Prostate gland (tissue), 2 donors: Measurements from ENCODE around the gene PRICKLE3. TPM values are rescaled to one million over a fixed set of nuclear protein-coding genes. Genes with fewer than 3 reads are reported as not detected.
"Not testable (repeated sequence)": the region's sequence is repeated elsewhere in the genome, so short reads cannot be mapped to it uniquely, and the experiment has no call there.

Experiments
- DNase-seq: peaks from one replicate; pipeline ENCODE4 v3.0.0-alpha.2; 2019; ENCODE audit warnings: low spot score
- H3K27ac ChIP-seq, 2 donors: fragments of 200-600 bp; sonication (generic); 2 replicates each; pipeline ENCODE4 v1.5.1; 2017 to 2019
- H3K27me3 ChIP-seq: fragments of 200-600 bp; sonication (generic); replicated peaks from 2 replicates; pipeline ENCODE4 v1.5.1; 2019; ENCODE audit not compliant: insufficient read depth
- H3K36me3 ChIP-seq, 2 donors: fragments of 200-600 bp; sonication (generic); 1 replicate in 1 of 2; 2 replicates in 1 of 2; pipeline versions ENCODE4 v1.5.1 to v1.8.1; 2017 to 2019
- H3K4me1 ChIP-seq: fragments of 200-600 bp; sonication (generic); replicated peaks from 2 replicates; pipeline ENCODE4 v1.5.1; 2019
- H3K4me3 ChIP-seq, 2 donors: fragments of 200-600 bp; sonication (generic); 2 replicates each; pipeline ENCODE4 v1.5.1; 2017 to 2019
- H3K9me3 ChIP-seq: fragments of 200-600 bp; sonication (generic); 2 replicates; pipeline ENCODE4 v1.5.1; 2017
- CTCF ChIP-seq, 4 experiments: fragments of 200-600 bp in 2 of 4; fragments of 450-650 bp in 2 of 4; sonication (generic) in 2 of 4; IDR thresholded peaks; 1 replicate in 3 of 4; 2 replicates in 1 of 4; pipeline ENCODE4 v1.5.1; 2016 to 2019; ENCODE audit warnings: antibody characterized with exemption in 4 of 4, mild to moderate bottlenecking in 2 of 4, moderate library complexity in 2 of 4
- POLR2A ChIP-seq: fragments of 450-650 bp; IDR thresholded peaks from one replicate; pipeline ENCODE4 v1.6.1; 2016; ENCODE audit warnings: antibody characterized with exemption, mild to moderate bottlenecking
- POLR2AphosphoS5 ChIP-seq: sonication (generic); formaldehyde crosslinking; IDR thresholded peaks from one replicate; pipeline ENCODE4 v1.6.1; 2017; ENCODE audit warnings: antibody characterized with exemption
- WGBS: methylation state at CpG from one replicate; pipeline ENCODE4 v1.1.5; 2018; 5-methylcytosine and 5-hydroxymethylcytosine counted together
- intact Hi-C: fragments of 100-400 bp; cut with DNase I; formaldehyde crosslinking; loops from one replicate; pipeline ENCODE4 v1.14.2; 2022
- total RNA-seq, 2 donors: library from RNA; depleted of rRNA; stranded (reverse); fragments of >200 nt; gene quantifications; one replicate each; pipeline ENCODE4 v1.1.0, GENCODE V29; 2016

PRICKLE3 gene
- total RNA-seq, 2 donors from 2014 or later = 17.4 to 20.5 TPM

GRCh38 chrX:49157194-49157593 lies 29.0 kb downstream of the PRICKLE3 start:
- Histone ChIP-seq H3K4me3 (no peak overlapping the region), H3K36me3 (no peaks in the 10 kb centered on the region), H3K4me1 (no peaks in the 10 kb centered on the region), H3K9me3 (no peaks in the 10 kb centered on the region), H3K27ac (no peak overlapping the region), H3K27me3 (no peaks in the 10 kb centered on the region)
- no peak for DNase-seq
- TF ChIP-seq POLR2AphosphoS5 = no peak
- TF ChIP-seq POLR2A = no peak
- TF ChIP-seq CTCF (IDR thresholded peaks at IDR 0.05) = no peak
- intact Hi-C loops = no loop called here
- 86% methylated on average over 13 of the region's 25 CpGs for WGBS

GRCh38 chrX:49155900-49156837 lies 30.0 kb downstream of the PRICKLE3 start:
- intact Hi-C loops = no loop called here
- DNase-seq = peak; percentile 81
- Histone ChIP-seq H3K9me3 (no peaks in the 10 kb centered on the region), H3K4me1 (no peaks in the 10 kb centered on the region), H3K27ac (peak overlapping the region; percentile 91), H3K27me3 (no peaks in the 10 kb centered on the region), H3K36me3 (no peaks in the 10 kb centered on the region), H3K4me3 (peak overlapping the region; percentile 39 to 40)
- peak; percentile 63 for TF ChIP-seq POLR2AphosphoS5
- peak; percentile 59 to 94 (median 86) for TF ChIP-seq CTCF (IDR thresholded peaks at IDR 0.05)
- TF ChIP-seq POLR2A = peak; percentile 45
- 4% methylated on average over 59 of the region's 65 CpGs for WGBS

- H3K4me3 ChIP-seq = peak overlapping the region; percentile 39 to 40
- no peaks in the 10 kb centered on the region for H3K36me3 ChIP-seq
- 1% methylated on average over 18 of the region's 18 CpGs for WGBS
- H3K27ac ChIP-seq = peak overlapping the region; percentile 91
- H3K9me3 ChIP-seq = no peaks in the 10 kb centered on the region
- TF ChIP-seq POLR2AphosphoS5 (peak; percentile 43), CTCF (IDR thresholded peaks at IDR 0.05) (no peak), POLR2A (peak; percentile 32)
- DNase-seq = peak; percentile 36
- intact Hi-C loops = no loop called here
- H3K27me3 ChIP-seq = no peaks in the 10 kb centered on the region
- H3K4me1 ChIP-seq = no peaks in the 10 kb centered on the region
These were observed 30.8 kb downstream of the PRICKLE3 start for GRCh38 chrX:49155243-49155899.

GRCh38 chrX:49153467-49153866 lies 32.7 kb downstream of the PRICKLE3 start:
- intact Hi-C loops = no loop called here
- H3K36me3 ChIP-seq = no peaks in the 10 kb centered on the region
- TF ChIP-seq POLR2A (no peak), POLR2AphosphoS5 (no peak), CTCF (IDR thresholded peaks at IDR 0.05) (no peak)
- H3K27me3 ChIP-seq = no peaks in the 10 kb centered on the region
- DNase-seq = no peak
- no peak overlapping the region for H3K4me3 ChIP-seq
- H3K9me3 ChIP-seq = no peaks in the 10 kb centered on the region
- H3K4me1 ChIP-seq = no peaks in the 10 kb centered on the region
- WGBS = 94% methylated on average over 1 of the region's 1 CpG
- H3K27ac ChIP-seq = no peak overlapping the region

GRCh38 chrX:49149291-49149690 lies 36.9 kb downstream of the PRICKLE3 start:
- intact Hi-C loops, DNase-seq, H3K36me3 ChIP-seq, H3K27ac ChIP-seq, H3K4me3 ChIP-seq, H3K27me3 ChIP-seq, H3K4me1 ChIP-seq, H3K9me3 ChIP-seq: not testable (repeated sequence)
- 96% methylated on average over 14 of the region's 14 CpGs for whole genome bisulfite sequencing

GRCh38 chrX:49148390-49149100 lies 37.6 kb downstream of the PRICKLE3 start:
- DNase-seq, H3K9me3 ChIP-seq, intact Hi-C loops, H3K4me1 ChIP-seq, H3K27me3 ChIP-seq, H3K27ac ChIP-seq, H3K4me3 ChIP-seq, H3K36me3 ChIP-seq: not testable (repeated sequence)
- WGBS = 84% methylated on average over 18 of the region's 21 CpGs
